ENCODE data around the gene TRPM2. TPM values are rescaled to one million over a fixed set of nuclear protein-coding genes. Genes with fewer than 3 reads are reported as not detected.

The TRPM2 gene
- total RNA-seq, 4 donors from 2014 or later = 3.9 to 9.3 (median 6.6) TPM

GRCh38 chr21:44326716-44327602 is 26.5 kb upstream of the TRPM2 start:
- no peak for DNase-seq (ENCODE audit: low spot score)
- ATAC-seq (ENCODE audit: low FRiP score) = no peak

GRCh38 chr21:44327603-44327974 is 25.8 kb upstream of the TRPM2 start:
- DNase-seq (ENCODE audit: low spot score) (no peak), ATAC-seq (ENCODE audit: low FRiP score) (no peak)
- TF ChIP-seq CTCF (IDR thresholded peaks at IDR 0.05) = no peak

More at GRCh38 chr21:44326716-44327602, 26.5 kb upstream of the TRPM2 start:
- no peak for TF ChIP-seq CTCF (IDR thresholded peaks at IDR 0.05)

GRCh38 chr21:44328242-44328895 is 25.1 kb upstream of the TRPM2 start:
- DNase-seq (ENCODE audit: low spot score) (no peak), ATAC-seq (ENCODE audit: low FRiP score) (no peak)
- TF ChIP-seq CTCF (IDR thresholded peaks at IDR 0.05) = no peak

- DNase-seq (ENCODE audit: low spot score) (no peak), ATAC-seq (ENCODE audit: low FRiP score) (no peak)
- TF ChIP-seq CTCF (IDR thresholded peaks at IDR 0.05) = no peak
Measured at GRCh38 chr21:44329086-44329889, 24.1 kb upstream of the TRPM2 start.

GRCh38 chr21:44329971-44330681 is 23.3 kb upstream of the TRPM2 start:
- TF ChIP-seq CTCF (IDR thresholded peaks at IDR 0.05) = no peak

GRCh38 chr21:44330698-44331097 is 22.7 kb upstream of the TRPM2 start:
- DNase-seq (ENCODE audit: low spot score) (no peak), ATAC-seq (ENCODE audit: low FRiP score) (no peak)
- no peak for TF ChIP-seq CTCF (IDR thresholded peaks at IDR 0.05)

More at GRCh38 chr21:44329971-44330681, 23.3 kb upstream of the TRPM2 start:
- ATAC-seq (ENCODE audit: low FRiP score) (no peak), DNase-seq (ENCODE audit: low spot score) (no peak)
